Keratinocyte (primary cell): ENCODE measurements around the gene SUSD6. TPM values are rescaled to one million over a fixed set of nuclear protein-coding genes. Genes with fewer than 3 reads are reported as not detected.
"Not testable (repeated sequence)": the region's sequence is repeated elsewhere in the genome, so short reads cannot be mapped to it uniquely, and the experiment has no call there.

Experiments used
- DNase-seq: peaks from one replicate; pipeline ENCODE4 v3.0.0-alpha.2; 2011; ENCODE audit warnings: low read depth, missing footprints, low spot score
- FAIRE-seq: peaks from 2 replicates; lab custom pipeline; 2011; peaks lifted over from hg19 to GRCh38; lab: Jason Lieb, UNC
- H2AFZ ChIP-seq: 2 replicates; pipeline ENCODE4 v1.6.0; 2012; ENCODE audit warnings: low read length, control low read depth, inconsistent platforms; ENCODE audit not compliant: control insufficient read depth
- H3K27ac ChIP-seq: 2 replicates; pipeline ENCODE4 v1.5.1; 2011; ENCODE audit warnings: low read length; ENCODE audit not compliant: control insufficient read depth, insufficient read depth
- H3K27me3 ChIP-seq: 3 replicates; pipeline ENCODE4 v1.6.0; 2011; ENCODE audit warnings: low read length; ENCODE audit not compliant: control insufficient read depth, insufficient read depth; ENCODE audit errors: extremely low read depth
- H3K36me3 ChIP-seq, 2 experiments: 2 replicates in 1 of 2; 3 replicates in 1 of 2; pipeline ENCODE4 v1.5.1; 2011; ENCODE audit warnings: low read length in 2 of 2, mild to moderate bottlenecking in 1 of 2; ENCODE audit not compliant: control insufficient read depth in 2 of 2, insufficient read depth in 2 of 2; ENCODE audit errors: extremely low read depth in 1 of 2
- H3K4me1 ChIP-seq: 3 replicates; pipeline ENCODE4 v1.5.1; 2011; ENCODE audit warnings: low read length; ENCODE audit not compliant: control insufficient read depth, insufficient read depth; ENCODE audit errors: extremely low read depth
- H3K4me2 ChIP-seq: 3 replicates; pipeline ENCODE4 v1.6.0; 2011; ENCODE audit warnings: low read depth, low read length; ENCODE audit not compliant: control insufficient read depth, insufficient read depth; ENCODE audit errors: extremely low read depth
- H3K4me3 ChIP-seq, 3 experiments: fragments of 200-600 bp in 1 of 3; sonication (generic) in 1 of 3; 2 replicates in 2 of 3; 3 replicates in 1 of 3; pipeline ENCODE4 v1.5.1; 2011 to 2016; ENCODE audit warnings: low read length in 3 of 3, mild to moderate bottlenecking in 3 of 3, control low read depth in 2 of 3, inconsistent platforms in 1 of 3, low read depth in 1 of 3, mixed read lengths in 1 of 3, mixed run types in 1 of 3, moderate library complexity in 1 of 3; ENCODE audit not compliant: control insufficient read depth in 2 of 3, insufficient read depth in 2 of 3; ENCODE audit errors: extremely low read depth in 1 of 3
- H3K79me2 ChIP-seq: 2 replicates; pipeline ENCODE4 v1.6.0; 2012; ENCODE audit warnings: low read length; ENCODE audit not compliant: control insufficient read depth, insufficient read depth
- H3K9ac ChIP-seq: 3 replicates; pipeline ENCODE4 v1.6.0; 2011; ENCODE audit warnings: low read length; ENCODE audit not compliant: control insufficient read depth, insufficient read depth; ENCODE audit errors: extremely low read depth
- H3K9me1 ChIP-seq: 3 replicates; pipeline ENCODE4 v1.6.0; 2011; ENCODE audit warnings: low read length; ENCODE audit not compliant: control insufficient read depth, insufficient read depth; ENCODE audit errors: extremely low read depth
- H3K9me3 ChIP-seq: 2 replicates; pipeline ENCODE4 v1.5.1; 2012; ENCODE audit warnings: low read depth, low read length; ENCODE audit not compliant: control insufficient read depth
- H4K20me1 ChIP-seq: 3 replicates; pipeline ENCODE4 v1.6.0; 2011; ENCODE audit warnings: low read length; ENCODE audit not compliant: control insufficient read depth, insufficient read depth; ENCODE audit errors: extremely low read depth
- CTCF ChIP-seq, 3 experiments: IDR thresholded peaks in 1 of 3; conservative IDR thresholded peaks in 1 of 3; optimal IDR thresholded peaks in 1 of 3; 2 replicates in 2 of 3; 3 replicates in 1 of 3; pipeline versions ENCODE3 to v1.5.1; 2011; ENCODE audit warnings: low read length in 3 of 3, mild to moderate bottlenecking in 3 of 3, moderate library complexity in 2 of 3, control low read depth in 1 of 3, inconsistent platforms in 1 of 3; ENCODE audit not compliant: insufficient read depth in 2 of 3; ENCODE audit errors: extremely low read depth in 1 of 3
- EZH2 ChIP-seq: IDR thresholded peaks from one replicate; pipeline ENCODE4 v1.6.1; 2012; ENCODE audit warnings: inconsistent platforms, mild to moderate bottlenecking, low read length, moderate library complexity
- dilution Hi-C: fragments of 300-500 bp; cut with MboI; formaldehyde crosslinking; loops from one replicate; pipeline ENCODE4 v1.7.0; 2020; ENCODE audit warnings: low sequenced_read_pairs; ENCODE audit not compliant: extremely low pct_ligation_motif_present
- polyA plus RNA-seq, 5 experiments: library from polyadenylated mRNA; depleted of rRNA in 3 of 5; stranded (reverse) in 3 of 5; stranded (forward) in 1 of 5; unstranded in 1 of 5; fragments of >200 nt; gene quantifications; 1 replicate in 1 of 5; 2 replicates in 3 of 5; 3 replicates in 1 of 5; pipeline versions ENCODE4 v1.2.1 to v1.2.3, GENCODE V29; 2011 to 2012; ENCODE audit warnings: missing spikeins in 2 of 5, low read depth in 1 of 5, low replicate concordance in 1 of 5

SUSD6 gene
- polyA plus RNA-seq, 1 donor (not counting 4 experiments of a cell fraction or from before 2014, with no cell fraction given): 10.5 TPM

- no peak for DNase-seq
- Histone ChIP-seq H3K79me2 (no peaks in the 10 kb centered on the region), H3K4me2 (peak overlapping the region; percentile 89), H3K9me1 (no peaks in the 10 kb centered on the region), H3K9ac (peak overlapping the region; percentile 75), H3K4me1 (no peaks in the 10 kb centered on the region), H3K27me3 (no peaks in the 10 kb centered on the region), H4K20me1 (no peaks in the 10 kb centered on the region), H3K4me3 (peak overlapping the region; percentile 24 to 54 (median 35)), H3K36me3 (no peaks in the 10 kb centered on the region), H3K9me3 (no peaks in the 10 kb centered on the region), H3K27ac (peak overlapping the region; percentile 24), H2AFZ (peak overlapping the region; percentile 86)
- no peak for FAIRE-seq
- TF ChIP-seq EZH2: no peak
- TF ChIP-seq CTCF (optimal IDR thresholded peaks at IDR 0.05 in 1 of 3, IDR thresholded peaks at IDR 0.05 in 1 of 3, conservative IDR thresholded peaks at IDR 0.05 in 1 of 3; ENCODE audit: extremely low read depth in 1 of 3, insufficient read depth in 2 of 3, low read length in 3 of 3): peak; percentile 86 to 99 (median 97)
- dilution Hi-C loops: no loop called here
Measured at GRCh38 chr14:69726761-69727511, 115.5 kb downstream of the SUSD6 start.

GRCh38 chr14:69727860-69728259 lies 116.5 kb downstream of the SUSD6 start:
- Histone ChIP-seq H3K4me3 (no peak overlapping the region), H2AFZ (no peak overlapping the region)

GRCh38 chr14:69731919-69732598 lies 120.7 kb downstream of the SUSD6 start:
- H3K9ac ChIP-seq, H3K27ac ChIP-seq, DNase-seq, H3K4me3 ChIP-seq, FAIRE-seq, H3K27me3 ChIP-seq, H4K20me1 ChIP-seq, H3K4me1 ChIP-seq, H3K4me2 ChIP-seq, H3K36me3 ChIP-seq, dilution Hi-C loops, H2AFZ ChIP-seq, H3K9me3 ChIP-seq, H3K9me1 ChIP-seq, H3K79me2 ChIP-seq: not testable (repeated sequence)

More at GRCh38 chr14:69727860-69728259, 116.5 kb downstream of the SUSD6 start:
- dilution Hi-C loops: no loop called here
- Histone ChIP-seq H3K27ac (no peak overlapping the region), H3K9me1 (no peaks in the 10 kb centered on the region), H4K20me1 (no peaks in the 10 kb centered on the region), H3K4me1 (no peaks in the 10 kb centered on the region), H3K4me2 (no peak overlapping the region), H3K9me3 (no peaks in the 10 kb centered on the region), H3K79me2 (no peaks in the 10 kb centered on the region), H3K27me3 (no peaks in the 10 kb centered on the region), H3K36me3 (no peaks in the 10 kb centered on the region), H3K9ac (no peak overlapping the region)
- FAIRE-seq (no peak), DNase-seq (no peak)
- TF ChIP-seq CTCF (optimal IDR thresholded peaks at IDR 0.05 in 1 of 3, IDR thresholded peaks at IDR 0.05 in 1 of 3, conservative IDR thresholded peaks at IDR 0.05 in 1 of 3; ENCODE audit: extremely low read depth in 1 of 3, insufficient read depth in 2 of 3, low read length in 3 of 3): no peak
- TF ChIP-seq EZH2: no peak
